Stimulated activated naive B cell treated with anti-CD40 and anti-IgM and Interleukin-4, amounts not matched to agents 10 μg/mL and 1 μg/mL and 100 μg/mL, for 72 hours (primary cell): ENCODE data around the gene KRT15.

Experiments
- ATAC-seq, 2 donors: fragments of 150-1000 bp; cut with Tn5 transposase; replicated peaks; 2 replicates each; pipeline ENCODE4 v1.10.0; 2021; ENCODE audit warnings: moderate library complexity in 1 of 2
- DNase-seq: peaks from one replicate; pipeline ENCODE4 v3.0.0; 2021
- H3K27ac Mint-ChIP-seq: one replicate; pipeline ENCODE4 v1.8.0; 2022; ENCODE audit warnings: mild to moderate bottlenecking, mixed read lengths
- H3K27me3 Mint-ChIP-seq, 2 donors: one replicate each; pipeline ENCODE4 v1.8.0; 2022; ENCODE audit warnings: mixed read lengths in 2 of 2
- H3K36me3 Mint-ChIP-seq, 2 donors: one replicate each; pipeline ENCODE4 v1.8.0; 2022; ENCODE audit warnings: mixed read lengths in 2 of 2, mild to moderate bottlenecking in 1 of 2
- H3K4me1 Mint-ChIP-seq, 2 donors: one replicate each; pipeline ENCODE4 v1.8.0; 2022; ENCODE audit warnings: mixed read lengths in 2 of 2, mild to moderate bottlenecking in 1 of 2
- H3K4me3 Mint-ChIP-seq, 2 donors: one replicate each; pipeline ENCODE4 v1.8.0; 2022; ENCODE audit warnings: mild to moderate bottlenecking in 2 of 2, mixed read lengths in 2 of 2, moderate library complexity in 1 of 2
- H3K9me3 Mint-ChIP-seq, 2 donors: one replicate each; pipeline ENCODE4 v1.8.0; 2022; ENCODE audit warnings: mixed read lengths in 2 of 2, mild to moderate bottlenecking in 1 of 2

Gene KRT15

GRCh38 chr17:41511116-41511515 lies 7.6 kb downstream of the KRT15 start:
- H3K27ac Mint-ChIP-seq: no peak overlapping the region
- H3K9me3 Mint-ChIP-seq: no peaks in the 10 kb centered on the region
- ATAC-seq (no peak), DNase-seq (no peak)
- H3K4me1 Mint-ChIP-seq: peaks cover 4 to 10% of the 10 kb centered on the region in 2 donors
- no peak overlapping the region for H3K4me3 Mint-ChIP-seq
- H3K36me3 Mint-ChIP-seq: no peaks in the 10 kb centered on the region
- peaks cover 6 to 33% of the 10 kb centered on the region in 2 donors for H3K27me3 Mint-ChIP-seq

GRCh38 chr17:41510251-41511065 lies 8.2 kb downstream of the KRT15 start:
- ATAC-seq (no peak), DNase-seq (no peak)
- peaks cover 6 to 14% of the 10 kb centered on the region in 2 donors for H3K4me1 Mint-ChIP-seq
- H3K36me3 Mint-ChIP-seq: no peaks in the 10 kb centered on the region
- no peak overlapping the region for H3K27ac Mint-ChIP-seq
- H3K27me3 Mint-ChIP-seq: peaks cover 2 to 28% of the 10 kb centered on the region in 2 donors
- no peak overlapping the region for H3K4me3 Mint-ChIP-seq
- H3K9me3 Mint-ChIP-seq: no peaks in the 10 kb centered on the region

GRCh38 chr17:41507315-41507880 lies 11.3 kb downstream of the KRT15 start:
- H3K4me1 Mint-ChIP-seq: peaks cover 6 to 8% of the 10 kb centered on the region in 2 donors
- peaks cover 0 to 11% of the 10 kb centered on the region in 2 donors for H3K27me3 Mint-ChIP-seq
- ATAC-seq (no peak), DNase-seq (no peak)
- no peak overlapping the region for H3K4me3 Mint-ChIP-seq
- H3K36me3 Mint-ChIP-seq: no peaks in the 10 kb centered on the region
- H3K9me3 Mint-ChIP-seq: no peaks in the 10 kb centered on the region
- no peak overlapping the region for H3K27ac Mint-ChIP-seq

- Mint-ChIP-seq H3K36me3 (no peaks in the 10 kb centered on the region), H3K27me3 (peaks cover under 1 to 9% of the 10 kb centered on the region in 2 donors), H3K4me3 (no peak overlapping the region), H3K4me1 (peaks cover 6 to 7% of the 10 kb centered on the region in 2 donors), H3K27ac (no peak overlapping the region), H3K9me3 (no peaks in the 10 kb centered on the region)
- DNase-seq: no peak
- peak; percentile 89 to 96 for ATAC-seq
These were observed 12.6 kb downstream of the KRT15 start for GRCh38 chr17:41505809-41506767.

- Mint-ChIP-seq H3K27me3 (peaks cover 6 to 15% of the 10 kb centered on the region in 2 donors), H3K4me1 (peaks cover 6 to 7% of the 10 kb centered on the region in 2 donors), H3K4me3 (no peak within 1 kb of the TSS), H3K9me3 (no peaks in the 10 kb centered on the region), H3K27ac (no peak within 1 kb of the TSS), H3K36me3 (no peaks in the 10 kb centered on the region)
- DNase-seq (no peak), ATAC-seq (no peak)
These were observed 13.5 kb downstream of the KRT15 start, which contains the start of gene KRT13 for GRCh38 chr17:41505007-41505808. TSS of gene KRT13 (minus strand) at chr17:41505612. CDS start at chr17:41505550, 62 bp downstream.

GRCh38 chr17:41504246-41504977 lies 14.3 kb downstream of the KRT15 start:
- no peaks in the 10 kb centered on the region for H3K36me3 Mint-ChIP-seq
- H3K4me1 Mint-ChIP-seq: peaks cover 6 to 7% of the 10 kb centered on the region in 2 donors
- ATAC-seq (no peak), DNase-seq (no peak)
- H3K9me3 Mint-ChIP-seq: no peaks in the 10 kb centered on the region
- no peak overlapping the region for H3K27ac Mint-ChIP-seq
- H3K27me3 Mint-ChIP-seq: peaks cover 13 to 23% of the 10 kb centered on the region in 2 donors
- H3K4me3 Mint-ChIP-seq: no peak overlapping the region

- Mint-ChIP-seq H3K4me1 (peaks cover 10 to 14% of the 10 kb centered on the region in 2 donors), H3K4me3 (no peak overlapping the region), H3K9me3 (no peaks in the 10 kb centered on the region), H3K27me3 (peaks cover 19 to 23% of the 10 kb centered on the region in 2 donors), H3K36me3 (no peaks in the 10 kb centered on the region), H3K27ac (no peak overlapping the region)
- no peak for ATAC-seq
- DNase-seq: no peak
These were observed 15.5 kb downstream of the KRT15 start for GRCh38 chr17:41503202-41503601.

- H3K4me3 Mint-ChIP-seq: no peak overlapping the region
- no peaks in the 10 kb centered on the region for H3K9me3 Mint-ChIP-seq
- no peaks in the 10 kb centered on the region for H3K36me3 Mint-ChIP-seq
- peaks cover 24 to 25% of the 10 kb centered on the region in 2 donors for H3K27me3 Mint-ChIP-seq
- H3K27ac Mint-ChIP-seq: no peak overlapping the region
- peaks cover 12 to 16% of the 10 kb centered on the region in 2 donors for H3K4me1 Mint-ChIP-seq
- ATAC-seq (no peak), DNase-seq (no peak)
These were observed 18.4 kb downstream of the KRT15 start for GRCh38 chr17:41500131-41500911.

GRCh38 chr17:41499714-41500113 lies 19.0 kb downstream of the KRT15 start:
- DNase-seq: no peak
- Mint-ChIP-seq H3K36me3 (no peaks in the 10 kb centered on the region), H3K4me3 (no peak overlapping the region), H3K4me1 (peaks cover 12 to 16% of the 10 kb centered on the region in 2 donors), H3K9me3 (no peaks in the 10 kb centered on the region), H3K27me3 (peaks cover 29 to 30% of the 10 kb centered on the region in 2 donors), H3K27ac (no peak overlapping the region)
- ATAC-seq: no peak

- no peak overlapping the region for H3K27ac Mint-ChIP-seq
These were observed 20.4 kb downstream of the KRT15 start for GRCh38 chr17:41498276-41498675.

GRCh38 chr17:41496803-41497484 lies 21.7 kb downstream of the KRT15 start:
- Mint-ChIP-seq H3K36me3 (no peaks in the 10 kb centered on the region), H3K27me3 (peaks cover 38 to 39% of the 10 kb centered on the region in 2 donors), H3K27ac (peak overlapping the region; percentile 7), H3K9me3 (no peaks in the 10 kb centered on the region), H3K4me3 (peak overlapping the region in 1 of 2 donors; percentile 49), H3K4me1 (peaks cover 12 to 16% of the 10 kb centered on the region in 2 donors)
- ATAC-seq (peak; percentile 97 to 98), DNase-seq (peak; percentile 64)

More at GRCh38 chr17:41498276-41498675, 20.4 kb downstream of the KRT15 start:
- DNase-seq (no peak), ATAC-seq (peak; percentile 52 to 55)
- H3K27me3 Mint-ChIP-seq: peaks cover 33 to 34% of the 10 kb centered on the region in 2 donors
- no peaks in the 10 kb centered on the region for H3K9me3 Mint-ChIP-seq
- peaks cover 12 to 16% of the 10 kb centered on the region in 2 donors for H3K4me1 Mint-ChIP-seq
- H3K36me3 Mint-ChIP-seq: no peaks in the 10 kb centered on the region
- no peak overlapping the region for H3K4me3 Mint-ChIP-seq

- ATAC-seq (no peak), DNase-seq (no peak)
- Mint-ChIP-seq H3K27ac (no peak overlapping the region), H3K4me1 (peaks cover 16 to 18% of the 10 kb centered on the region in 2 donors), H3K9me3 (no peaks in the 10 kb centered on the region), H3K36me3 (no peaks in the 10 kb centered on the region), H3K27me3 (peaks cover 25 to 27% of the 10 kb centered on the region in 2 donors), H3K4me3 (no peak overlapping the region)
These were observed 24.2 kb downstream of the KRT15 start for GRCh38 chr17:41494524-41494923.
